Stimulated activated CD8-positive, alpha-beta memory T cell treated with anti-CD3 and anti-CD28 coated beads, Interleukin-12 subunit alpha, Interleukin-12 subunit beta, amount 100 ng/mL, for 24 hours (primary cell): ENCODE measurements around the gene NARS2.
"Not testable (repeated sequence)": the region's sequence is repeated elsewhere in the genome, so short reads cannot be mapped to it uniquely, and the experiment has no call there.

Experiments
- DNase-seq: peaks from one replicate; pipeline ENCODE4 v3.0.0-alpha.2; 2020; ENCODE audit errors: extremely low read depth

NARS2 gene

DNA sequence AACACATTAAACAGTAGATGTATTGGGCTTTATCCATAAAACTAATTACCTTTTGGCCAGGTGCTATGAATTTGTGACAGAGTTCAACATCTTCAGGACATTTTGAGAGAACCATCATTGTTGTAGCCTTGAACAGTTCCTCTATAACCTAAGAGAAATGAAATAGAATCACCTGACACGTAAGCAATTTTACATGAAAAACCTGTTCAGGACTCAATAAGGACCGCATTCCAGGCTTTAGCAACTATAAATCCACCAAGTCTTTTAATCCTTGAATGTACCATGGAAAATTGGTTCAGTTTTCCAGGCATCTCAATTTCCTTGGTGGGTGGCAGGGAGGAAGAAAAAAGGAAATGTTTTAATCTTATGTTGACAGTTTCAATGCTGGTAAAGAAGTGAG, 96.1 kb downstream of the NARS2 start:
- no peak for DNase-seq

DNA sequence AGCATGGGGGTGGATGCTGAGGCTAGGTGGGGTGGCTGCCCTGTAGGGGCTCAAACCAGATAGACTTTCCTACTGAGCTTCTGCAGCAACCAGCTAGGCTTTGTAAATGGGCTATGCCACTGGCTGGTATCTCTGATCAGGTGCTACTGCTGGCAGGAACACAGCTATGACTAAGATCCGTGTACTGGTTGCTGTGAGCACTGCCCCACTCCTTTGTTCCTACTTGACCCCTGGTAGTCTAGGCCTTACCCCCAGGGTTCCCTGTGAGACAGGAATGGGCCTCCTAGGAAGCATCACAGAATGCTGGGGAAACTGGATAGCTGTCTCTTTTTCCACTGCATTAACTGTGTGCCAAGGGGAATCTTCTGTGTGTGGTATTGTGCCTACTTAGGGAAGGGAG, 98.6 kb downstream of the NARS2 start:
- DNase-seq = no peak

DNA sequence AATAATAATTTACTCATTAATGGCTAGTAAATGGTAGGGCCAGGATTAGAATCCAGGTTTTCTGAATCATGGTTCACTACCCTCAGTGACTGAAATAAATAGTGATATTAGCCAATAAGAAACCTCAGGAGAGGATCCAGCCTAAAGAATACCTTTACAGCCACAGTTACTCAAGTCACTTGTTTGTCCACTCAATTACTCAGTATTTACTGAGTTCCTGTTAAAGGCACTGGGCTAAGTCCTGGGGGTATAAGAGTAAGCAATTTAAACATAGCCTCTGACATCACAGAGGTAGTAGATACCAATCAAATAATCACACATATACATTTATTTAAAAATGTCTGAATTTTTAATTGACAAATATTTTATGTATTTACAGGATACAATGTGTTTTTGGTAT, 100.2 kb downstream of the NARS2 start:
- no peak for DNase-seq

DNA sequence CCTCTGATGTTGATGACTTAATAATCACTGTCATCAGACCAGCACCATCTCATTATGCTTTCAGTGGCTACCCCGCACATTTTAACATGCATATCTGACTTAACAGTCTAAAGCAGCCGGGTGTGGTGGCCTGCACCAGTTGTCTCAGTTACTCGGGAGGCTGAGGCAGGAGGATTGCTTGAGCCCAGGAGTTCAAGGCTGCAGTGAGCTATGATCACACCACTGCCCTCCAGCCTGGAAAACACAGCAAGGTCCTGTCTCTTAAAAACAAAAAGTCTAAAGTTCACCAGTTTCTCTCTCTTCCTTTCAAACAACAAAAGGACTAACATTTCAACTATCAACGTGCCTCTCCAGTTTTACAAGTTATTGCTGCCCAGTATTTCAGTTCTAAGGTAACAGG, 101.8 kb downstream of the NARS2 start:
- no peak for DNase-seq

DNA sequence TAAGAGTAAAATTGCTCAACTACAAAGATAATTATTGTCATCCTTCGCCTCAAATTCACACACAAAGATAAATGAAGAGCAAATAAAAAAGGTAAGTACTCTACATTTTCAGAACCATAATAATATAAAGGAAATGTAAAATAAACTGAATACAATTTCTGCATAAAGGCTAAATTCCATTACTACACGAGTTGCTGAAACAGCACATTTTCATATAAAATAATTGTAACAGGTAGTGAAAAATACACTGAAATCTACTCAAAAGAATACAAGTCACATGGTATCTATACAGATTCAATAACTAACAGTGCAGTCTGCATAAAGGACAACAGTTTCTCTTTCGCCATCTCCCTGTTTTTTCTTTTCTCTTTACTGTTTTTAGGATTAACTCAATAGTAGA, 102.3 kb downstream of the NARS2 start:
- DNase-seq = no peak

DNA sequence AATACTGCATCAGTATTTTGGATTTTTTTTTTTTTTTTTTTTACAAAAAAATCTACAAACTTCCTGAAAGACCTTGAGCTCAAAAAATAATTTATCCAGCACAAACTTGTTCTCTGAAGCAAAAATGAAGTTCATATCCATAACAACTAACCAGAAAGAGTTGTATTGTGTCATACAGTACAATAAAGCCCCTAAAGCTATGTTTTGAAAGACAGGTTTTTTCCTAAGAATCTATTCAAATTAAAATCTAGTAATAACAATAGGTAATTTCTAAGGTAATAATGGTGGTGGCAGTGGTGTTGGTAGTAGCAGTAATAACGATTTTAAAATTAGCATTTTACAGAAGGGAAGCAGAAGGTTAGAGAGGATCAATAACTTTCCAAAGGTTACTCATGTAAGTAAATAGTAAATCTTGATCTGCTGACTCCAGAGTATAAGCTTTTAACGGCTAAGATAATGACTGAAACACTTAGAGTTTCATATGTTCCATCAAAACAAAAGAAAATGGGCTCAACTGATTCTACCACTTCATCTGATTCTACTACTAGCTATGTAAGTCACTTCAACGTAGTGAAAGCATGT, 103.7 kb downstream of the NARS2 start:
- no peak for DNase-seq

DNA sequence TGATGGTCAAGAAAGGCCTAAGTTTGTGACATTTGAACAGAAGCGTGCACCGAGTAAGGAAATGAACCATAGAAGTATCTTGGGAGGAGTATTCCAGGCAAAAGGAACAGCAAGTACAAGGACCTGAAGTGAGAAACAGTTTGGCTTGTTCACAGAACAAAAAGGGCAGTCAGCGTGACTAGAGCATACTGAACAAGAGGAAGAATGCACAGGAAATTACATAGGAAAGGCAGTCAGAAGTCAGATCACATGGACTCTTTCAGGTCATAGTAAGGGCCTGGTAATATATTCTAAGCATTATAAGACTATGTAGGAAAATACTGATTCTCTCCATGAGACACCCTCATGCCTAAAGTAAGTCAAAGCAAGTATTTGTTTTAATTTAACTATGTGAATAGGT, 104.8 kb downstream of the NARS2 start:
- DNase-seq = no peak

DNA sequence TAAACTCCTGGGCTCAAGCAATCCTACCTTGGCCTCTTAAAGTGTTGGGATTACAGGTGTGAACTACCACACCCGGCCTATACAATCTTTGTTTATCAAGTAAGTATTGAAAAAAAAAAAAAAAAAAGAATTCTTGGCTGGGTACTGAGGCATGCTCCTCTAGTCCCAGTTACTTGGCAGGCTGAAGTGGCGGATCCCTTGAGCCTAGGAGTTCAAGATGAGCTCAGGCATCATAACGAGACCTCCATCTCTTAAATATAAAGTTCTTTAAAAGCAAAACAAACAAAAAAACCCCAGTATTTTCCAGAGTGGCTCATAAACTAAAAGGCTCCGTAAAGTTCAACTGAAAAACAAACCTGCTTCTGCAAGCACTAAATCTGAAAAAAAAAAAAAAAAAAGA, 106.7 kb downstream of the NARS2 start:
- DNase-seq = no peak

DNA sequence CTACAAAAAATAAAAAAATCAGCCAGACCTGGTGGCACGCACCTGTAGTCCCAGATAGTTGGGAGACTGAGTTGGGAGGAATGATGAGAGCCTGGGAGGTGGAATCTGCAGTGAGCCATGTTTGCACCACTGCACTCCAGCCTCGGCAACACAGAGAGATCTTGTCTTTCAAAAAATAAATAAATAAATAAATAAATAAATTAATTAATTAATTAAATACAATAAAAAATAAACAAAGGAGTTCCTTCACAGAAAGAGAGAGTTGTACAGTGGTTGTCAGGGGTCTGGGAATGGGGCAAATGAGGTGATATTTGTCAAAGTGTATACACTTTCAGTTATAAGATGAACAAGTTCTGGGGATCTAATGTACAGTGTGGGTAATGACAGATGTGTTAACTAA, 107.3 kb downstream of the NARS2 start:
- no peak for DNase-seq

DNA sequence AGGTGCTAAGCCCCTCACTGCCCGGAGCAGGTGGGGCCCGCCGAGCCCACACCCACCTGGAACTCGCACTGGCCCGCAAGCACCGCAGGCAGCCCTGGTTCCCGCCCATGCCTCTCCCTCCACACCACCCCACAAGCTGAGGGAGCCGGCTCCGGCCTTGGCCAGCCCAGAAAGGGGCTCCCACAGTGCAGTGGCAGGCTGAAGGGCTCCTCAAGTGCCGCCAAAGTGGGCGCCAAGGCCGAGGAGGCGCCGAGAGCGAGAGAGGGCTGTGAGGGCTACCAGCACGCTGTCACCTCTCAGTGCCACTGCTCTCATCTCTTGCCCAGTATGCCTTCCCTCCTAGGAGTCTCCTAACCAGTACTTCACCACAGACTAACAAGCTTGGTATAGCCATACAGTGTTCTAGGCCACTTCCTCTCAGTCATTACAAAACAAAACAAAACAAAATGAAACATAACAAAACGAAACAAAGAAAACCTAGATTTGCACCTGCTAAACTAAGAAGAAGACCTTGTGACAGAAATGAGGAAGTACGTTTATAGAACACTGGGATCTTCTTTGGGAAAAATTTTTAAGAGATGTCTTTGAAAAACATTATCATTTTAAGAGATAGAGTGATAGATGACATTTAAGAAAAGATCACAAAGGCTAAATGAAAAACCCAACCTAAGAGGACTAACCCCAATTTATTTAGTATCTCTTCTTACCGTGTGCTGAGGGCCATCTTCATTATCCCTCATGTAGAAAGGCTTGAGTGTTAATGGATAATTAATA, 109.3 kb downstream of the NARS2 start:
- peak; percentile 0 for DNase-seq

DNA sequence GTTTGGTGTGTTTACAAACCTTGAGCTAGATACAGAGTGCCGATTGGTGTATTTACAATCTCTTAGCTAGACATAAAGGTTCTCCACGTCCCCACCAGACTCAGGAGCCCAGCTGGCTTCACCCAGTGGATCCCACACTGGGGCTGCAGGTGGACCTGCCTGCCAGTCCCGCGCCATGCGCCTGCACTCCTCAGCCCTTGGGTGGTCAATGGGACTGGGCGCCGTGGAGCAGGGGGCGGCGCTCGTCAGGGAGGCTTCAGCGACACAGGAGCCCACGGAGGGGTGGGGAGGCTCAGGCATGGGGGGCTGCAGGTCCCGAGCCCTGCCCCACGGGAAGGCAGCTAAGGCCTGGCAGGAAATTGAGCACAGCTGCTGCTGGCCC, 109.9 kb downstream of the NARS2 start:
- DNase-seq = not testable (repeated sequence)

DNA sequence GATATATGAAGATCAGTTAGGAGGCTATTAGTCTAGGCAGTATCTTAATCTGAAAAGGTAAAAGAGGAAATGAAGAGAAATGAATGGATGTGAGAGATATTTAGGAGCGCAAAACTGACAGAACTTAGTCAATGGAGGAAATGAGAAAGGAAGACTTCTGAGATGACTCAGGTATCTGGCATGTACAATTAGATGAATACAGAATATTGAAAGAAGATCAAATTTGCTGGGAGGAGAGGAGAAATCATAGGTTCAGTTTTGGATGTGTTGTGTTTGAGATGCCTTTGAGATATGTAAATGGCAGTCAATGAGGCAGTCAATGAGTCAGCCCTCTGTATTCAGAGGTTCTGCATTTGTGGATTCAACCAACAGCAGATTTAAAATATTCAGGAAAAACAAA, 114.2 kb downstream of the NARS2 start:
- DNase-seq = no peak

DNA sequence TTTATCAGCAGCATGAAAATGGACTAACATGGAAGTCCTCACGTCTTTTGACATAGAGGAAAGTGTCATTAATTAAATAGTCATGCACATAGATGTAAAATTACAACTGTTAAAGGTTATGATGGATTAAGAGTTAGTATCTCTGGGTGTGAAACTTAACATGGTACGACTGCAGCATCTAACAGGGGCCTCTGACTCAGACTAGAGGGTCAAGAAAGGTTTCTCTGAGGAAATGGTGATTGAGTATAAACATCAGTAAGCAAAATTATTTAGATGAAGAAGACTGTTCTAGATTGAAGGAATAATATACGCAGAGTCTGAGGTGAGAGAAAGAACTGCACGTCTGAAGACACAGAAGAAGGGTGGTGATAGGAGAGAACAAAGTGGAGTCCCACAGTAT, 114.9 kb downstream of the NARS2 start:
- DNase-seq = no peak

DNA sequence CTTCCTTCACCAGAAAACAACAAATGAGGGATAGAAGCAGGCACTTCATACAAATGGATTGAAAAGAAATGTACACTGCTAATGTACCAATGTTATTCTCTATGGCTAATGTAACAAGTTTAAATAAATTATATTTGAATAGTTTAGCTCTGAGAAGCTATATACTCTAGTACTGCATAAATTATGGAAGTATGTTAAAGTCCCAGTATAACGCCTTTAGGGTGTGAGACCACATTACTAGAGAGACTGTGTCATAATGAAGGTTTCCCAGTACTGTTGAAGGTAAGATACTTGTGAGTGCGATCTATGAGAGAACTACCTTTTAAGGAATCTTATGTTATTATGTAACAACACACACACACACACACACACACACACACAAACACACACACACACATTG, 117.2 kb downstream of the NARS2 start:
- no peak for DNase-seq

DNA sequence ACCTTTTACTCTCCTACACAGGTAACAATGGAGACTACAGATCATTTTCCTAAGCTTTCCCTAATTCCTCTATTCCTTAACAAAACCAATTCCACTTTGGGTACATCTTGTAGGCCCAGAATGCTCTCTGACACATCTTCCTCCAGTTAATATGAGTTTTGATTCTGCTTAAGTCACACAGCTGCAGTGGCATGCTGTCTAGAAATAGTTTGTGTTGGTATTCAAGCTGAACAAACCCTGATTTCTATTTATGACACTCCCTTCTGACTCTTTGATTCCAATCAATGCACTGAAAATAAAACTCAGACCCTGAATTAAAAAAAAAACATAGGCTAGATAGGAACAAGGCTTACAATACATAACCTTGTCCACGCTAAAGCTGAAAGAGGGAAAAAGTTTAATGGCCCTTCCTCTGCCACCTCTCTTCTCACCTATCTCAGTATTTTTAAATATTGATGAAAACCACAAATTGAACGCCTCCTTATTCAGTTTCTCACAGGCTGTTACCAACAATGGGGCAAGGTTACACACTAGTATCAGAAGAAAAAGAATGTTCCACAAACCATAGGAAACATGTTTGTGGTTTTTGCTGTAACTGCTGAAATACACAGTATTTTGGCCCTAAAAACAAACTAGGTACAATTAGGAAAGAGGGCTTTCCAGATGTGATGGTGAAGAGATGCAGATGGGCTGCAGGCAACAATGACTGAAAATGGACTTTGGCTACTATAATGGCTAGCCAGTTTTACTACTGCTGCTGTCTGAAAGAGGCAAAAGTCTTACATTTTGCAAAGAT, 121.3 kb downstream of the NARS2 start:
- DNase-seq = no peak

DNA sequence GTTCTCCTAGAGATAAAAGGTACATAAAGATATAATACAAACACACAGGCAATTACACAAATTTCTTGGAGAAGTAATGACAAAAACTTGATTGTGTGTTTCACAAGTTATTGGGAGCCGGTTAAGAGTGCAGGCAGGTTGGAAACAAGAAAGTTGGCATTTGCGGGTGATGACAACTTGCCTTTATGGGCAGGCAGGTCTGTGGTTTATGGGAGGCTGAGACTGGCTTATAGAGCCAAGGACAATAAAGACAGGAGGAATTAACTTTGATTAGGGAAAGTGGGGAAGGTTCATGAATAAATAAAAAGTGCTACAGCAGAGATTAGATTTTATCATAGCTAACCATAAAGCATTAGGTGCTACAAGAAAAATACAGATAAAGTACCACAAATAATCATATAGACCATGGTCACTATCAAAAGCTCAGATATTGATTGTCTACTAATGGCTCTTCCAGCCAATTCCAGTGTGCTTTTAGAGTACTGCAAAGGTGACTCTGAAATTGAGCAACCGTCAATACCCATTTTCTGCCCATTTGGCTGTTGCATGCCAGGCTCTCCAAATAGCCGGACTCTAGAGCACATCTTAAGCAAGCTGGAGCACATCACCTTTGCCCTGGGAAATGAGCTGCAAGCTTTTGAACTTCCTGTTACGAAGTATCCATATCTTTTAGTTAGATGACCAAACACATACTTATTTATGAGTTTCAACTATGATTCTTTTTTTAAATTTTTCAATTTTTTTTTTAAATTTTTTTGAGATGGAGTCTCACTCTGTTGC, 123.1 kb downstream of the NARS2 start:
- no peak for DNase-seq

DNA sequence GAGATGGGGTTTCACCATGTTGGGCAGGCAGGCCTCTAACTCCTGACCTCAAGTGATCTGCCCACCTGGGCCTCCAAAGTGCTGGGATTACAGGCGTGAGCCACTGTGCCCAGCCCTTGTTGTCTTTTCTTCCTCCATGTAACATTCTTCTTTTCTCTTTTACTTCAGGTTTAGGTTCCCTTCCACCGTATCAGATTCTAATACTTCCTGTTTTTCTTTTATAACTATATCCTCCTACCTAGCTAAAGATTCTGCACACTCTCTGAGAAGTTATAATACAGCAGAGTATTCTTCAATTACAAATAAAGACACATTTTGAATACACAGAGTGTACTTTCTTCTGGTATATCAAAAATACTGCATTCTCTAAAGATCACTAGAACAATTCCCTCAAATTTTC, 123.8 kb downstream of the NARS2 start:
- DNase-seq = no peak

DNA sequence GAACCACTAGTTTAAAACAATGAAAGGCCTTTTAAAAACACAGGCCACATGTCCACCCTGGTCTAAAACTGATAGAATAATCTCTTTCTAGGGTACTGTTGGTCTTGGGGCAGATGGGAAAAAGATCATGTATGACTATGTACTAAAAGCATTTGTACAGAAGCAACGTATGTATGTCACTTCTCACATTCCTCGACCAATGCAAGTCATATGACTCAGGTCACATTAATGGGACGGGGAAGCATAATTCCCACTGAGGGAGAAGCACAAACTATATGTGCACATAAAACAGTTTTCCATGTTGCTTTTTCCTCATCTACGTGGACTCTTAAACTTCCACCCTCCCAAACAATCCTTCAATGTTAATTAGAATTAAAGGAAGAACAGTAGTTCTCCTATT, 124.8 kb downstream of the NARS2 start:
- DNase-seq = no peak

DNA sequence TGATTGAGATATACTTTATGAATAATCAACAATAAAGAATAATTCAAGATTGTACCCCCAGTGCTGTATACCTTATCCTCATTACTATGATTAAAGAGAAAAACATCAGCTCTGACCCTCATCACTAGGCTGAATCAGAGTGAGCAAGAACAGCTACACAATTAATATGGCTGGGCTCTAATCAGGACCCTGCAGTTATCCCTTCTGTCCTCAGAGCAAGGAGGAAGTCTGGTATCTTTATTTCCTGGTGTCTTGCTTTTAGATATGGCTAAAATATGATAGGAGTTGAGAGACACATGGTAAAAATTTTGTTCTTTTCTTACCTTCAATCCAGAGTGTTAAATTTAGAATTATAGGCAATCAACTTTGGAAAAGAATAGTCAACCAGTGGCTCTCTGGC, 128.5 kb downstream of the NARS2 start:
- no peak for DNase-seq

DNA sequence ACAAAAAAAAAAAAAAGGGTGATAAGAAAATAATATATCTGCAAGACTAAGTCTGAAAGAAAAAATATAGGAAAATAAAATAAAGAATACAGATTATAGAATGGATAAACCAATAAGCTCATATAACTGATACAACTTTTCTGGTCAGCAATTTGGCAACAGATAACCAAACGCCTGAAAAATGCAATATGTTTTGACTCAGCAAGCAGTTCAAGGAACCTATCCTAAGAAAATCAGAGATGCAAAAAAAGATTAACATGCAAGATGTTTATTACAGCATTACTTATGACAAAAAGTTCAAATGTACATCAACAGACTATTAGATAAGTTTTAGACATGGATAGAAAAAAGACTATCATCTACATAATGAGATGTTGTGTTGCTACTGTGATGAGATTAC, 129.9 kb downstream of the NARS2 start:
- DNase-seq = no peak

DNA sequence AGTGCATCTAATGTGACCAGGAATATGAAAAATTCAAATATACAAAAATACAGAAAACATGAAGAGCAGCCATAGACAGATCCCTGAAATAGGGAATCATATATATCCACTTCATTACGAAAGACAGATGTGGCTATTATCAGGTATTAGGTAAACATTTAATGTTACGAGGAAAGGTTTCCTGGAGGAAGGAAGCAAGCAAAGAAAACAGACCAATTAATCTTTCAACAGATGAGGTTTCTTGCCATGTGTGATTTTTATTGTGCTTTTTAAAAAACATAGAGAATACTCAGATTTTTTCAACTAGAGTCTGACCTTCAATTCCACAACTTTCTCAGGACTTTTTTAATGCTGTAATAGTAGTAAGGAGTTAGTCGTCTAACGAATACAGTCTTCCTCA, 132.7 kb downstream of the NARS2 start:
- no peak for DNase-seq

DNA sequence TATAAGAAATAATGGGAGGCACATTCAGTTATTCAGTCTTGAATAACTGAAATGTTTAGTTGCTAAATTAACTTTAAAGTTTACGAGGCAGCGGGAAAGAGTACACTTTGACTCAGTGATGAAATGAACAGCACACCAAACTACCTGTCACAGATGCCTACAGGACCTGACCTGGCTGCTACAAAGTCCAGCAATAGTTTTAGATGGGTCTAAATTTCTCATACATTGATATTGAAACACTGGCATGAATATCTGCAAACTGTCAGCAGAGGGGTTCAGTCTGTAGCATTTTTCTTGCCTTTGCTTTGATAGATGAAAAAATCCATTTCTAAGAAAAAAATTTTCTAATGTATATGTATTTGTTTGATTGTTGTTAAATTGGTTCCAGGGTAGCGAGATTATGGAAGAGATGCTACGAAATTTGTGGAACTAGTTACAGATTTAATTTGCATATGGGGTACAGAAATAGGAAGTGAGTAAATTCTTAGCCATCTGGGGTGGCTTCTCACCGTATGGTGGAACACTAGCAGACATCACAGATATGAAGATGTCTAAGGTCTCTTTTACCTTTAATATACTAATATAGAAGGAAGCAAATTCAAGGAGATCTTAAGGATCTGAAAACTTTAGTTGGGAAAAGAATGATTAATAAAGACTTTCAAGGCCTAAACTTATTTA, 136.2 kb downstream of the NARS2 start:
- no peak for DNase-seq
